ENCODE results near the gene ING1. TPM values are rescaled to one million over a fixed set of nuclear protein-coding genes. Genes with fewer than 3 reads are reported as not detected.

The ING1 gene
- polyA plus RNA-seq, 1 donor (not counting 4 experiments of a cell fraction or from before 2014, with no cell fraction given): 6.4 TPM

DNA sequence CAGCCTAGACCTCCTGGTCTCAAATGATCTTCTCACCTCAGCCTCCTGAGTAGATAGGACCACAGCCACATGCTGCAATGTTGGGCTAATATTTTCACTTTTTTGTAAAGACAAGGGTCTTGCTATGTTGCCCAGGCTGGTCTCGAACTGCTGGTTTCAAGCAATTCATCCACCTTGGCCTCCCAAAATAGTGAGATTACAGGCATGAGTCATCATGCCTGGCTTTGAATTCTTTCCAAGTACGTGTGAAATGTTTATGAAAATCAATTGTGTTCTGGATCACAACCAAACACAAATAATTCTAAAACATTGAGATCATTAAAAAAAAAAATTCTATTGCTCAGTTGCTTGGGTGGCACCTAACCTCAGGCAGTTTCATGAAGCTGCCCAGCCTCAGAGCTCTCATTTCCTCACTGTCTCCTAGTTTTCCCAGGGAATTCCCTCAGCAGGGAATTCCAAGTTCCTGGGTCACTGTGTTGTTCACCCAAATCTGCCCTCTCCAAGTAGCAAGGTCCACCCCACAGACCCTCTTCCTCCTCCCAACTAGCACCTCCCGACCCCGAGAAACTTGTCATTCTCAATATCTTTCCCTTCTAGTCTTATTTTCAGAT, 44.8 kb downstream of the ING1 start:
- dilution Hi-C loops (cut with MboI; ENCODE audit: extremely low pct_ligation_motif_present, low sequenced_read_pairs): no loop called here
- DNase-seq (ENCODE audit: low read depth, low spot score) (no peak), FAIRE-seq (no peak)

DNA sequence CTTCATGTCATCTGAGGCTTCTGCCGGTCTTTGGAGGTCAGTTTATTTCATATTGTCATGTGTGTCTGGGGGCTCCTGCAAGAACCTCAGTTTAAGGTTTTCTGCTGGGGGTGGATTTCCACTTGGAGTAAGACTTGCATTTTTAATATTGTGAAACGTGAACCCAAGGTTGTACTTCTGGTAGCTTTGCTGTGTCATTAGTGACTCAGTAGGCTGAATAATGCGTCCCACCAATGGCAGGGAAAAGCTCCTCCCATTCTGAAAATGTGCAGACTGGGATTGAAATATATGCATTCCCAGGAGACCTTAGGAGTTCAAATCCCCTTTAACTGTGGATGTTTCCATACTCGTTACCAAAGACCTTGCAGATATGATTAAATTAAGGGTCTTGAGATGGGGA, 46.2 kb downstream of the ING1 start:
- H3K4me1 ChIP-seq (ENCODE audit: control insufficient read depth, extremely low read depth, insufficient read depth, low read length): no peaks in the 10 kb centered on the region
- H3K79me2 ChIP-seq (ENCODE audit: control insufficient read depth, insufficient read depth, low read length): no peaks in the 10 kb centered on the region
- H4K20me1 ChIP-seq (ENCODE audit: control insufficient read depth, extremely low read depth, insufficient read depth, low read length): no peaks in the 10 kb centered on the region
- dilution Hi-C loops (cut with MboI; ENCODE audit: extremely low pct_ligation_motif_present, low sequenced_read_pairs): no loop called here
- no peak overlapping the region for H3K9ac ChIP-seq (ENCODE audit: control insufficient read depth, extremely low read depth, insufficient read depth, low read length)
- FAIRE-seq: no peak
- DNase-seq (ENCODE audit: low read depth, low spot score): no peak
- peaks cover 4% of the 10 kb centered on the region for H3K27me3 ChIP-seq (ENCODE audit: control insufficient read depth, extremely low read depth, insufficient read depth, low read length)
- no peak overlapping the region for H2AFZ ChIP-seq (ENCODE audit: control insufficient read depth, low read length)
- no peaks in the 10 kb centered on the region for H3K9me3 ChIP-seq (ENCODE audit: control insufficient read depth, low read depth, low read length)
- no peaks in the 10 kb centered on the region for H3K36me3 ChIP-seq (ENCODE audit: control insufficient read depth in 2 of 2, extremely low read depth in 1 of 2, insufficient read depth in 2 of 2, low read length in 2 of 2)
- H3K9me1 ChIP-seq (ENCODE audit: control insufficient read depth, extremely low read depth, insufficient read depth, low read length): no peaks in the 10 kb centered on the region
- H3K4me3 ChIP-seq (ENCODE audit: control insufficient read depth in 2 of 3, extremely low read depth in 1 of 3, insufficient read depth in 2 of 3, low read depth in 1 of 3, low read length in 3 of 3): no peak overlapping the region
- H3K27ac ChIP-seq (ENCODE audit: control insufficient read depth, insufficient read depth, low read length): no peak overlapping the region
- no peak overlapping the region for H3K4me2 ChIP-seq (ENCODE audit: control insufficient read depth, extremely low read depth, insufficient read depth, low read depth, low read length)
- TF ChIP-seq, protein P1, sequence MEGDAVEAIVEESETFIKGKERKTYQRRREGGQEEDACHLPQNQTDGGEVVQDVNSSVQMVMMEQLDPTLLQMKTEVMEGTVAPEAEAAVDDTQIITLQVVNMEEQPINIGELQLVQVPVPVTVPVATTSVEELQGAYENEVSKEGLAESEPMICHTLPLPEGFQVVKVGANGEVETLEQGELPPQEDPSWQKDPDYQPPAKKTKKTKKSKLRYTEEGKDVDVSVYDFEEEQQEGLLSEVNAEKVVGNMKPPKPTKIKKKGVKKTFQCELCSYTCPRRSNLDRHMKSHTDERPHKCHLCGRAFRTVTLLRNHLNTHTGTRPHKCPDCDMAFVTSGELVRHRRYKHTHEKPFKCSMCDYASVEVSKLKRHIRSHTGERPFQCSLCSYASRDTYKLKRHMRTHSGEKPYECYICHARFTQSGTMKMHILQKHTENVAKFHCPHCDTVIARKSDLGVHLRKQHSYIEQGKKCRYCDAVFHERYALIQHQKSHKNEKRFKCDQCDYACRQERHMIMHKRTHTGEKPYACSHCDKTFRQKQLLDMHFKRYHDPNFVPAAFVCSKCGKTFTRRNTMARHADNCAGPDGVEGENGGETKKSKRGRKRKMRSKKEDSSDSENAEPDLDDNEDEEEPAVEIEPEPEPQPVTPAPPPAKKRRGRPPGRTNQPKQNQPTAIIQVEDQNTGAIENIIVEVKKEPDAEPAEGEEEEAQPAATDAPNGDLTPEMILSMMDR (optimal IDR thresholded peaks at IDR 0.05 in 1 of 3, IDR thresholded peaks at IDR 0.05 in 1 of 3, conservative IDR thresholded peaks at IDR 0.05 in 1 of 3; ENCODE audit: extremely low read depth in 1 of 3, insufficient read depth in 2 of 3, low read length in 3 of 3): no peak
- no peak for TF ChIP-seq EZH2 (IDR thresholded peaks at IDR 0.05; ENCODE audit: low read length)

More for the DNA sequence above, 44.8 kb downstream of the ING1 start:
- no peaks in the 10 kb centered on the region for H3K4me1 ChIP-seq (ENCODE audit: control insufficient read depth, extremely low read depth, insufficient read depth, low read length)
- H3K9me3 ChIP-seq (ENCODE audit: control insufficient read depth, low read depth, low read length): no peaks in the 10 kb centered on the region
- peaks cover 4% of the 10 kb centered on the region for H3K27me3 ChIP-seq (ENCODE audit: control insufficient read depth, extremely low read depth, insufficient read depth, low read length)
- no peak overlapping the region for H3K9ac ChIP-seq (ENCODE audit: control insufficient read depth, extremely low read depth, insufficient read depth, low read length)
- no peak overlapping the region for H2AFZ ChIP-seq (ENCODE audit: control insufficient read depth, low read length)
- no peak overlapping the region for H3K27ac ChIP-seq (ENCODE audit: control insufficient read depth, insufficient read depth, low read length)
- no peak overlapping the region for H3K4me3 ChIP-seq (ENCODE audit: control insufficient read depth in 2 of 3, extremely low read depth in 1 of 3, insufficient read depth in 2 of 3, low read depth in 1 of 3, low read length in 3 of 3)
- no peak overlapping the region for H3K4me2 ChIP-seq (ENCODE audit: control insufficient read depth, extremely low read depth, insufficient read depth, low read depth, low read length)
- no peaks in the 10 kb centered on the region for H3K36me3 ChIP-seq (ENCODE audit: control insufficient read depth in 2 of 2, extremely low read depth in 1 of 2, insufficient read depth in 2 of 2, low read length in 2 of 2)
- no peaks in the 10 kb centered on the region for H3K79me2 ChIP-seq (ENCODE audit: control insufficient read depth, insufficient read depth, low read length)
- H3K9me1 ChIP-seq (ENCODE audit: control insufficient read depth, extremely low read depth, insufficient read depth, low read length): no peaks in the 10 kb centered on the region
- no peak for TF ChIP-seq EZH2 (IDR thresholded peaks at IDR 0.05; ENCODE audit: low read length)
- TF ChIP-seq, protein P1 (optimal IDR thresholded peaks at IDR 0.05 in 1 of 3, IDR thresholded peaks at IDR 0.05 in 1 of 3, conservative IDR thresholded peaks at IDR 0.05 in 1 of 3; ENCODE audit: extremely low read depth in 1 of 3, insufficient read depth in 2 of 3, low read length in 3 of 3): no peak
- H4K20me1 ChIP-seq (ENCODE audit: control insufficient read depth, extremely low read depth, insufficient read depth, low read length): no peaks in the 10 kb centered on the region

Measured in keratinocyte (primary cell).